ENCODE data around the gene NFKBIB.
"Not testable (repeated sequence)": the region's sequence is repeated elsewhere in the genome, so short reads cannot be mapped to it uniquely, and the experiment has no call there.

NFKBIB gene

GRCh38 chr19:38899447-38900201, at the start of gene NFKBIB, which contains the start of gene SIRT2:
NFKBIB (plus strand) TSS chr19:38899969; CDS start chr19:38900033, 64 bp downstream.
SIRT2 (minus strand) TSS chr19:38899618; CDS start chr19:38899521, 97 bp downstream.
- peak; percentile 100 for DNase-seq
- in situ Hi-C loops (cut with MboI; ENCODE audit: low pct_unique_long_range_greater_than_20kb, low sequenced_read_pairs) = no loop called here

- in situ Hi-C loops (cut with MboI; ENCODE audit: low pct_unique_long_range_greater_than_20kb, low sequenced_read_pairs) = no loop called here
- no peak for DNase-seq
Measured at GRCh38 chr19:38850436-38850975, 49.3 kb upstream of the NFKBIB start.

- DNase-seq = no peak
- in situ Hi-C loops (cut with MboI; ENCODE audit: low pct_unique_long_range_greater_than_20kb, low sequenced_read_pairs) = no loop called here
Measured at GRCh38 chr19:38850976-38851621, 48.7 kb upstream of the NFKBIB start.

GRCh38 chr19:38851622-38852230, 48.0 kb upstream of the NFKBIB start:
- in situ Hi-C loops (cut with MboI; ENCODE audit: low pct_unique_long_range_greater_than_20kb, low sequenced_read_pairs) = no loop called here
- DNase-seq = peak; percentile 82

- peak; percentile 52 for DNase-seq
- in situ Hi-C loops (cut with MboI; ENCODE audit: low pct_unique_long_range_greater_than_20kb, low sequenced_read_pairs) = no loop called here
Measured at GRCh38 chr19:38852231-38853044, 47.3 kb upstream of the NFKBIB start.

- no peak for DNase-seq
- in situ Hi-C loops (cut with MboI; ENCODE audit: low pct_unique_long_range_greater_than_20kb, low sequenced_read_pairs) = no loop called here
Measured at GRCh38 chr19:38853214-38853613, 46.6 kb upstream of the NFKBIB start.

- in situ Hi-C loops (cut with MboI; ENCODE audit: low pct_unique_long_range_greater_than_20kb, low sequenced_read_pairs); DNase-seq: not testable (repeated sequence)
Measured at GRCh38 chr19:38854961-38855360, 44.8 kb upstream of the NFKBIB start.

GRCh38 chr19:38855751-38856150, 44.0 kb upstream of the NFKBIB start:
- in situ Hi-C loops (cut with MboI; ENCODE audit: low pct_unique_long_range_greater_than_20kb, low sequenced_read_pairs); DNase-seq: not testable (repeated sequence)

GRCh38 chr19:38856813-38857212, 43.0 kb upstream of the NFKBIB start:
- DNase-seq = no peak

GRCh38 chr19:38859631-38860204, 40.1 kb upstream of the NFKBIB start:
- in situ Hi-C loops (cut with MboI; ENCODE audit: low pct_unique_long_range_greater_than_20kb, low sequenced_read_pairs); DNase-seq: not testable (repeated sequence)

More at GRCh38 chr19:38856813-38857212, 43.0 kb upstream of the NFKBIB start:
- in situ Hi-C loops (cut with MboI; ENCODE audit: low pct_unique_long_range_greater_than_20kb, low sequenced_read_pairs) = no loop called here

GRCh38 chr19:38861368-38861767, 38.4 kb upstream of the NFKBIB start:
- in situ Hi-C loops (cut with MboI; ENCODE audit: low pct_unique_long_range_greater_than_20kb, low sequenced_read_pairs) = no loop called here
- no peak for DNase-seq

- in situ Hi-C loops (cut with MboI; ENCODE audit: low pct_unique_long_range_greater_than_20kb, low sequenced_read_pairs) = no loop called here
Measured at GRCh38 chr19:38862321-38863059, 37.3 kb upstream of the NFKBIB start.

GRCh38 chr19:38867171-38867780, 32.5 kb upstream of the NFKBIB start:
- in situ Hi-C loops (cut with MboI; ENCODE audit: low pct_unique_long_range_greater_than_20kb, low sequenced_read_pairs) = no loop called here
- no peak for DNase-seq

More at GRCh38 chr19:38862321-38863059, 37.3 kb upstream of the NFKBIB start:
- peak; percentile 92 for DNase-seq

- DNase-seq = no peak
- in situ Hi-C loops (cut with MboI; ENCODE audit: low pct_unique_long_range_greater_than_20kb, low sequenced_read_pairs) = no loop called here
Measured at GRCh38 chr19:38868551-38868950, 31.2 kb upstream of the NFKBIB start.

- DNase-seq = no peak
- in situ Hi-C loops (cut with MboI; ENCODE audit: low pct_unique_long_range_greater_than_20kb, low sequenced_read_pairs) = no loop called here
Measured at GRCh38 chr19:38869160-38869835, 30.5 kb upstream of the NFKBIB start.

- in situ Hi-C loops (cut with MboI; ENCODE audit: low pct_unique_long_range_greater_than_20kb, low sequenced_read_pairs) = no loop called here
- peak; percentile 92 for DNase-seq
Measured at GRCh38 chr19:38869836-38870607, 29.7 kb upstream of the NFKBIB start.
